Astrocyte (in vitro differentiated cells and primary cell): Measurements from ENCODE around the gene FSTL3. TPM values are rescaled to one million over a fixed set of nuclear protein-coding genes. Genes with fewer than 3 reads are reported as not detected.
"Not testable (repeated sequence)": the region's sequence is repeated elsewhere in the genome, so short reads cannot be mapped to it uniquely, and the experiment has no call there.

Experiments used
- DNase-seq: peaks from one replicate; pipeline ENCODE4 v3.0.0-alpha.2; 2010; ENCODE audit warnings: low read depth
- FAIRE-seq: peaks from 2 replicates; lab custom pipeline; 2011; peaks lifted over from hg19 to GRCh38; lab: Jason Lieb, UNC
- H2AFZ ChIP-seq: 2 replicates; pipeline ENCODE4 v1.6.0; 2012; ENCODE audit warnings: low read depth, low read length, inconsistent platforms
- H3K27ac ChIP-seq: 2 replicates; pipeline ENCODE4 v1.5.1; 2011; ENCODE audit warnings: low read depth, low read length, inconsistent platforms
- H3K27me3 ChIP-seq: 2 replicates; pipeline ENCODE4 v1.6.0; 2011; ENCODE audit warnings: low read length, inconsistent platforms; ENCODE audit not compliant: insufficient read depth
- H3K36me3 ChIP-seq: 2 replicates; pipeline ENCODE4 v1.5.1; 2011; ENCODE audit warnings: low read length, inconsistent platforms; ENCODE audit not compliant: insufficient read depth
- H3K4me1 ChIP-seq: 2 replicates; pipeline ENCODE4 v1.5.1; 2011; ENCODE audit warnings: low read length, inconsistent platforms; ENCODE audit not compliant: insufficient read depth
- H3K4me2 ChIP-seq: 2 replicates; pipeline ENCODE4 v1.6.0; 2012; ENCODE audit warnings: low read length, inconsistent platforms
- H3K4me3 ChIP-seq: 2 replicates; pipeline ENCODE4 v1.5.1; 2011; ENCODE audit warnings: low read depth, mild to moderate bottlenecking, low read length, inconsistent platforms; ENCODE audit not compliant: insufficient read depth
- H3K79me2 ChIP-seq: 2 replicates; pipeline ENCODE4 v1.6.0; 2012; ENCODE audit warnings: mild to moderate bottlenecking, low read length, inconsistent platforms; ENCODE audit not compliant: insufficient read depth
- H3K9ac ChIP-seq: 2 replicates; pipeline ENCODE4 v1.6.0; 2012; ENCODE audit warnings: mild to moderate bottlenecking, low read length, inconsistent platforms
- H3K9me3 ChIP-seq: 2 replicates; pipeline ENCODE4 v1.5.1; 2012; ENCODE audit warnings: low read depth, mild to moderate bottlenecking, low read length, inconsistent platforms; ENCODE audit not compliant: insufficient read depth
- H4K20me1 ChIP-seq: 2 replicates; pipeline ENCODE4 v1.6.0; 2012; ENCODE audit warnings: low read length, inconsistent platforms; ENCODE audit not compliant: insufficient read depth
- H3K27ac Mint-ChIP-seq: one replicate; pipeline ENCODE4 v1.8.0; 2021; ENCODE audit warnings: mild to moderate bottlenecking, mixed read lengths; ENCODE audit not compliant: unreplicated experiment
- H3K27me3 Mint-ChIP-seq: one replicate; pipeline ENCODE4 v1.8.0; 2021; ENCODE audit warnings: low read depth, mixed read lengths; ENCODE audit not compliant: unreplicated experiment
- H3K36me3 Mint-ChIP-seq: one replicate; pipeline ENCODE4 v1.8.0; 2021; ENCODE audit warnings: low read depth, mixed read lengths; ENCODE audit not compliant: unreplicated experiment
- H3K4me1 Mint-ChIP-seq: one replicate; pipeline ENCODE4 v1.8.0; 2021; ENCODE audit warnings: low read depth, mixed read lengths; ENCODE audit not compliant: unreplicated experiment
- H3K4me3 Mint-ChIP-seq: one replicate; pipeline ENCODE4 v1.8.0; 2021; ENCODE audit warnings: mild to moderate bottlenecking, moderate library complexity, mixed read lengths; ENCODE audit not compliant: unreplicated experiment
- H3K9me3 Mint-ChIP-seq: one replicate; pipeline ENCODE4 v1.8.0; 2021; ENCODE audit warnings: mild to moderate bottlenecking, mixed read lengths; ENCODE audit not compliant: unreplicated experiment
- EZH2 ChIP-seq: IDR thresholded peaks from 2 replicates; pipeline ENCODE4 v1.6.1; 2012; ENCODE audit warnings: mild to moderate bottlenecking, low read length, inconsistent platforms; ENCODE audit not compliant: insufficient read depth
- total RNA-seq: library from RNA; stranded (reverse); gene quantifications from 2 replicates; pipeline ENCODE4 v1.2.1, GENCODE V29; 2021
- TF ChIP-seq, protein P1 (sequence below): IDR thresholded peaks from 2 replicates; pipeline ENCODE4 v1.5.1; 2011; ENCODE audit warnings: low read depth, mild to moderate bottlenecking, inconsistent platforms, low read length, moderate library complexity; ENCODE audit not compliant: insufficient read depth

The FSTL3 gene
- total RNA-seq, 1 donor from 2014 or later, result 72.0 TPM

DNA sequence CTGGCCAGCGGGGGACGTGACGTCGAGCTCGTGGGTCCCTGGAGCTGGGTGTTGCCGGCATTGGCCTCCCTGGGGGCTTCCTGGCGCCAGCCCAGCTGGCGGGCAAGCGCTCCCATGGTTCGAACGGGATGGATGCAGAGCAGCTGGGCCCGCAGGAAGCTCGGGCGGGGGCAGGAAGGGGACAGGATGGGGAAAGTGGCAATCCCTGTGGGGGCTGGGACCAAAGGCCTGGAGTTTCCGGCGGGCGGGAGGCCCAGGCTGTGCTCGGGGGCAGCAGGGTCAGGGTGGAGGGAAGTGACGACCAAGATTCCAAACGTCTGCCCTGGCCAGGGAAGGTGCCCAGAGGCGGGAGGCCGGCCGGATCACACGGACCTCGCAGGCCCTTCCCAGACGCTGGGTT, 51.8 kb downstream of the FSTL3 start:
- no peak overlapping the region for H3K4me3 Mint-ChIP-seq
- no peaks in the 10 kb centered on the region for H3K27me3 Mint-ChIP-seq
- peaks cover 21% of the 10 kb centered on the region for H4K20me1 ChIP-seq
- H3K36me3 ChIP-seq, result no peaks in the 10 kb centered on the region
- H3K4me1 ChIP-seq, result no peaks in the 10 kb centered on the region
- H3K79me2 ChIP-seq, result no peaks in the 10 kb centered on the region
- H2AFZ ChIP-seq, result no peak overlapping the region
- H3K27me3 ChIP-seq, result no peaks in the 10 kb centered on the region
- H3K36me3 Mint-ChIP-seq, result peaks cover 11% of the 10 kb centered on the region
- no peak overlapping the region for H3K9ac ChIP-seq
- no peak overlapping the region for H3K4me3 ChIP-seq
- no peak for DNase-seq
- TF ChIP-seq, protein P1, sequence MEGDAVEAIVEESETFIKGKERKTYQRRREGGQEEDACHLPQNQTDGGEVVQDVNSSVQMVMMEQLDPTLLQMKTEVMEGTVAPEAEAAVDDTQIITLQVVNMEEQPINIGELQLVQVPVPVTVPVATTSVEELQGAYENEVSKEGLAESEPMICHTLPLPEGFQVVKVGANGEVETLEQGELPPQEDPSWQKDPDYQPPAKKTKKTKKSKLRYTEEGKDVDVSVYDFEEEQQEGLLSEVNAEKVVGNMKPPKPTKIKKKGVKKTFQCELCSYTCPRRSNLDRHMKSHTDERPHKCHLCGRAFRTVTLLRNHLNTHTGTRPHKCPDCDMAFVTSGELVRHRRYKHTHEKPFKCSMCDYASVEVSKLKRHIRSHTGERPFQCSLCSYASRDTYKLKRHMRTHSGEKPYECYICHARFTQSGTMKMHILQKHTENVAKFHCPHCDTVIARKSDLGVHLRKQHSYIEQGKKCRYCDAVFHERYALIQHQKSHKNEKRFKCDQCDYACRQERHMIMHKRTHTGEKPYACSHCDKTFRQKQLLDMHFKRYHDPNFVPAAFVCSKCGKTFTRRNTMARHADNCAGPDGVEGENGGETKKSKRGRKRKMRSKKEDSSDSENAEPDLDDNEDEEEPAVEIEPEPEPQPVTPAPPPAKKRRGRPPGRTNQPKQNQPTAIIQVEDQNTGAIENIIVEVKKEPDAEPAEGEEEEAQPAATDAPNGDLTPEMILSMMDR, result no peak
- TF ChIP-seq EZH2, result no peak
- H3K4me1 Mint-ChIP-seq, result no peaks in the 10 kb centered on the region
- H3K27ac ChIP-seq, result no peak overlapping the region
- FAIRE-seq, result no peak
- H3K9me3 Mint-ChIP-seq, result peaks cover 2% of the 10 kb centered on the region
- no peak overlapping the region for H3K27ac Mint-ChIP-seq
- no peaks in the 10 kb centered on the region for H3K9me3 ChIP-seq
- no peak overlapping the region for H3K4me2 ChIP-seq

DNA sequence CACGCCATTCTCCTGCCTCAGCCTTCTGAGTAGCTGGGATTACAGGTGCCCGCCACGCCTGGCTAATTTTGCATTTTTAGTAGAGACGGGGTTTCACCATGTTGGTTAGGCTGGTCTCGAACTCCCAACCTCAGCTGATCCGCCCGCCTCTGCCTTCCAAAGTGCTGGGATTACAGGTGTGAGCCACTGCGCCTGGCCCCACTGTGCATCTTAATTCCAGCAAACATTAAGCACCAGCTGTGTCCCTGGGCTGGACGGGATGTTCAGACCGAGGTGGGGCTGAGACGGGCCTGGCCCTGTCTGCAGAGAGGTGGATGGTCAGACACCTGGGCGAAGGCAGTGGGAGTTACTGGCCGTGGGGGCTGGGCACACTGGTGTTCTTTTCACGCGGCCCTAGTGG, 53.4 kb downstream of the FSTL3 start:
- H3K79me2 ChIP-seq, H3K27me3 ChIP-seq, H3K27ac ChIP-seq, H3K4me3 ChIP-seq, FAIRE-seq, DNase-seq, H3K27ac Mint-ChIP-seq, H3K9me3 ChIP-seq, H3K36me3 ChIP-seq, H2AFZ ChIP-seq, H3K9ac ChIP-seq, H3K9me3 Mint-ChIP-seq, H3K4me2 ChIP-seq, H3K27me3 Mint-ChIP-seq, H3K4me1 Mint-ChIP-seq, H3K4me3 Mint-ChIP-seq, H3K4me1 ChIP-seq: not testable (repeated sequence)
- peaks cover 15% of the 10 kb centered on the region for H4K20me1 ChIP-seq
- H3K36me3 Mint-ChIP-seq, result peaks cover 17% of the 10 kb centered on the region

DNA sequence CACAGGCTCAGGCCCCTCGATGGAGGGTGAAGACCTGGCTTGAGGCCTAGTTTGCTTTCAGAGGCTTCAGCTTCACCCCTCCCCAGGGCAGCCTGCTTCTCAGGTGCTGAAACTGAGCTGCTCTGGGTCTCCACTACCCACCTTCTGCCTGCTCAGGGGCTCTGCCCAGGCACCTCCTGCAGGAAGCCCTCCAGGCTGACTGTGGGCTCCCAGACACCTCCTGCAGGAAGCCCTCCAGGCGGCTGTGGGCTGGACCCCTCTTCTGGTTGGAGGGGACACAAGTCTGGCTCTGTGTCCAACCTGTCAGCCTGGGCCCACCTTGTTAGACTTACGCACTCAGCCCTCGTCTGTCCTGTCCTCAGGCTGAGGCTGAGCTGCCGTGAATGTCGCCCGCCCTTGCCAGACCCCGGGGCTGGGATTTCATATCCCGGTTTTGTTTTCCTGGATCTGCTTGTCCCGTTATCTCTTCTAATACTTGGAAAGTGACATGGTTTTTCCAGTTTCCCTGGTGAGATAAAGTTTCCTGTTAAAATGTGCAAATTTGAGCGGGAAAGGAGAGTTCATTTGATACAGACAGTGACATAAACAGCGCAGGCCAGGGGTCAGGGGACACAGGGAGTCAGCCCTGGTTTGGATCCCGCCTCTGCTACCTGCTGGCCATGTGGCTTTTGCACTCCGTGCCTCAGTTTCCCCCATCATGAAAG, 53.9 kb downstream of the FSTL3 start:
- Mint-ChIP-seq H3K9me3 (no peaks in the 10 kb centered on the region), H3K4me3 (no peak overlapping the region), H3K36me3 (peaks cover 17% of the 10 kb centered on the region), H3K27me3 (no peaks in the 10 kb centered on the region), H3K27ac (no peak overlapping the region), H3K4me1 (no peaks in the 10 kb centered on the region)
- TF ChIP-seq, protein P1, result no peak
- no peak for TF ChIP-seq EZH2
- Histone ChIP-seq H3K4me2 (no peak overlapping the region), H3K27ac (no peak overlapping the region), H3K9ac (no peak overlapping the region), H3K4me1 (no peaks in the 10 kb centered on the region), H3K27me3 (no peaks in the 10 kb centered on the region), H3K36me3 (no peaks in the 10 kb centered on the region), H3K79me2 (no peaks in the 10 kb centered on the region), H3K9me3 (no peaks in the 10 kb centered on the region), H2AFZ (no peak overlapping the region), H4K20me1 (peaks cover 15% of the 10 kb centered on the region), H3K4me3 (no peak overlapping the region)
- DNase-seq (no peak), FAIRE-seq (no peak)
